Stimulated activated CD8-positive, alpha-beta memory T cell treated with anti-CD3 and anti-CD28 coated beads, Interleukin-7, amount 100 ng/mL, for 48 hours (primary cell): ENCODE measurements around the gene SYT7.

ENCODE experiments used
- DNase-seq, 2 donors: peaks; one replicate each; pipeline ENCODE4 v3.0.0-alpha.2; 2020; ENCODE audit warnings: low read depth in 1 of 2; ENCODE audit errors: extremely low read depth in 1 of 2

SYT7 gene

GRCh38 chr11:61555978-61556377 is 24.9 kb downstream of the SYT7 start:
- DNase-seq, result no peak

DNA sequence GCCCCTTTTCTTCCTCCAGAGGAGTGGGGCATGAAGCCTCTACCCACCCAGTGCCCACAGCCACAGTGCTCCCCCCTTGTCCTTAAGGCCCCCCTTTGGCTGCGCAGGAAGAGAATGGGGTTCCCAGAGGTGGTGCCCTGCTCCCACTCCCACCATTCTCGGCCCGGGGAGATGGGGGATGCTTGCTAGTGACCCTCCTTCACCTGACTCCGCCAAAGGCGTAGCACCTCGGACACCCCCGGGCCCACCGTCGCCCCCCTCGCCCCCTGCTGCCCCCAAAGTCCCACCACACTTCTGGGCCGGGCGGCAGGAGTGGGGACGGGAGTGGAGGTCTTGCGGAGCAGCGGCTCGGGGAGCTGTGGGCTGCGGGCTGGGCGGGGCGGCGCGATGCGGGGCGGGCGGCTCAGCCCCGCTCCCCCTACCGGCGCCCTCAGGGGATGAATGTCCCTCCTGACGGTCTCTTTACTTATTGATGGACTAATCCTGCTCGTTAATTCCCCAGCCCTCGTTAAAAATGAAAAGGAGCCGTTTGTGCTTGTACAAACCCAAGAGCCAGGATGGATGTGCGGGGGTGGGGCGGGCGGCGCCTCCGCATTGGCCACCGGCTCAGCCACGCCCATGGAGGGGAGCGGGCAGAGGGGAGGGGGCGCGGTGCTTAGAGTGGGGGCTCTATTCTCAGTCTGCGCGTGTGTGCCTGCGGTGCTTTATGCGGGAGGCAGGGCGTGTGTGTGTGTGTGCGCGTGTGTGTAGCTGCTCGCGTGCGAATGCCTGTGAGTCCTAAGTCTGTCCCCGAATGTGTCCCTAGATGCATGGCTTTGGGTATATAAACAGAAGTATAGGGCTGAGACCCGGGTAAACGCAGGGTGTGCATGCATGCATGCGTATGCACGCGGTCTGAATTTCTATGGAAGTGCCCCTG is 25.6 kb downstream of the SYT7 start:
- no peak for DNase-seq

GRCh38 chr11:61554172-61554988 is 26.5 kb downstream of the SYT7 start:
- no peak for DNase-seq

DNA sequence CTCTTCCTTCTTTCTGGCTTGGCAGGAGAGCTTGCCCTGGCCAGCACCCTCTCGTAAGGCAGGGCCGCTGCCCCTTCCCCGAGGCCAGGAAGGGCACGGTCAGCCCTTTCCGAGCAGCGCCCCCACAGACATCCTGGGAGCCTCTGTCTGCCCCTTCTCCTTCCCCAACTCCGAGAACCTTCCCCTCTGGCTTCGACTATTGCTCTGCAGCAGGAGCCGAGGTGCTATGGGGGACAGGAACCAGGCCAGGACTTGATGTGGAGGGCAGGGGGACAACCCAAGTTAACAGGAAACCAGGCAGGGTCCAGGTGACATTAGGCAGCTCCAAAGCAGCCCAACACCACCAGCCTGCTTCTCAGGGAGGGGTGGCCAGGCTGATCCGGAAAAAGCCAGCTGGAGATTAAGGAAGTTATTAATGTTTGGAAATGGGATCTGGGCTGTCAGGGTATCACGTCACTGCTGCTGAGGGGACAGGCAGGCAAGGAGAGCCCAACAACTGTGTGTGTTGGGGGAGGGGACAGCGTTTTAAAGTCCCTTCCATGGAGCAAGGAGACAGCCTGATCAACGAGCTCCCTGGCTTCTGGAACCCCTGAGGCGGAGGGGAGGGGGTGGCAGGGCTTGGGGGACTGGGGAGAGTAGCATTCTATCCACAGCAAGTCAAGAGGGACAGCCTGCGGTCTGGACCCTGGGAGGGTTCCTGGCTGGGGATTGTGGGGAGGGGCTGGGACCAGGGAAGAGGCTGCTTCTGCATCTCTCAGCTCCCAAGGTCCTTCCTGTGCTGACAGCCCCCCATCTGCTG is 27.3 kb downstream of the SYT7 start:
- no peak for DNase-seq

DNA sequence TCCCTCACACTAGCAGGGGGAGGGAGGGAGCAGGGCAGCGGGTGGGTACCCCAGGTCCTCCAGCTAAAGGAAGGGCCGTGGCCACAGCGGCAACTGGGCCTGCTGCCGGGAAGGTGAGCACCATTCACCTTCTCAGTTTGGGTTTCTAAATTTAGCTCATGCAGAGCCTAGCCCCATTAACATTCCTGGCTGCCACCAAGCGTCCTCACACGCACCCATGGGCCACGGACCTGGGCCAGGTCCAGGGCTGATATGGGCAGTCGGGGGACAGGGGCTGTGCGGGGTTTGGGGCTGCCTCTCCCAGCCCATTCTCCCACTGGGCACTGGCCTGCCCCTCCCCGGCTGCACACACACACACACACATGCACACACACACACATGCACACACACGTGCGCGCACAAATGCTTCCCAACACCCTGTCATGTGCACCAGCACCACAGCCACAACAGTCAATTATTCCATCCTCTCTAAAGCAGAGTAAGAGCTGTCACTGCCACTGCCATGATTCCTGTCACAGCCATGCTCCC is 28.7 kb downstream of the SYT7 start:
- DNase-seq, result no peak

GRCh38 chr11:61551634-61552033 is 29.2 kb downstream of the SYT7 start:
- DNase-seq, result no peak

DNA sequence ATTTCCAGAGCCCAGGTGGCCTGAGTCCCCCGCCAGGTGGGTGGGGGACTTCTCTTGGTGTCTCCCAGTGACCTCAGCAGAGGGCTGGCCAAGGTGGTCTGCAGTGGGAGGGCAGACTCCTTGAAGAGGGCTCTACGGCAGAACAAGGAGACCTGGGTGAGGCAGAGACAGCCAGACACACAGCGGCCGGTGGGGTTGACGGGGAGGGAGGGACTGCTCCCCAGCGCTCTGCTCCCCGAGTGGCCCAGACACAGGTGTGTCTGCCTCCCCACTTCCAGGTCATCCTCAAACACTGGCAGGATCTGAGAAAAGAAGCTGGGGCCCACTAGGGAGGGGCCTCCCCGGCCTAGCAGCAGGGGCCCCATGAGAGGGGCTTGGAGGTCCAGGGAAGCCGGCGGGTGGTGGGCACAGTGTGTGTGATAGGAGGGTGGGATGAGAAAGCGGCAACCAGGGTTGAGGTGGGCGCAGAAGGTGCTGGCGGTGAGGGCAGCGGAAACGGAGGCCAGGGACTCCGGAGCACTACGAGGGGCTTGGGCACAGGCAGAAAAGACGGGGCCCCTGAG is 30.1 kb downstream of the SYT7 start:
- DNase-seq, result no peak

DNA sequence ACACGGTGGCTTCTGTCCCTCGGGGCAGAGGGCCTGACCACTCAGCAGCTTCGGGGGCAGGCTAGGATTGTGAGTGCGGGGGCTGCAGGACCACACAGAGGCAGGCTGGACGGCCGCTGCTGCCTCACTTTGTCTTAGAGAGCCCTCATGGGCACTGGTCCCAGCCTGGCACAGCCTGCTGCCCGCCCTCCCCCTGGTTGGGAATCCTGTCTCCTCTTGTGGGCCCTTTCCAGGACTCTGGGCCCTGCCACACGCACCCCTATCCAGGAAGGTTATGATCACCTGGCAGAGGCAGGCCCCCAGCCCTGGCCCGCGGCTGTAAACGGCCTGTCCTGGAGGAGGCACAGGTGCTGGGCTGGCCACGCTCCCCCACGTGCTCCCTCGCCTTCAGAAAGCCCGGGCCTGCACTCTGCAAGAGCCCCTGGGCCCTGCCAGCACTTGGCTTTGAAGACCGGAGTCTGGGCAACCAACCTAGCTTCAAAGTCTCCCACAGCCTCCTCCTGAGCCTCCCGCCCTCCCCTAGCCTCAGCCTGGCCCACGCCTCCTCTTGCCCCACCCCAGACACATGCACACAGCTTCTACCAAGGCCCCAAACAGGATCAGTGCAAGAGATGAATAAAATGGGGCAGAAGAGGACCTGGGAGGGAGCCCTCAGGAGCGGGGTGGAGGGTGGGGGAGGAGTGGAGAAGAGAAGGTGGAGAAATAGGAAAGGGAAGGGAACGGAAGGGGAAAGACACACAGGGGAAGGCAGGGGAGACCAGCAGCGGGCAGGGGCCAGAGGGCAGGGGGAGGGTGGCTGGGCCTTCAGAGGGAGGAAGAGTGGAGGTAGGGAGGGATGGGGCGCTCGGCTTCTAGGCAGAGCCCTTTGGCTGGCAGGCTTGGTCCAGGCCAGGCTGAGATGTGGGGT is 31.0 kb downstream of the SYT7 start:
- DNase-seq, result no peak

DNA sequence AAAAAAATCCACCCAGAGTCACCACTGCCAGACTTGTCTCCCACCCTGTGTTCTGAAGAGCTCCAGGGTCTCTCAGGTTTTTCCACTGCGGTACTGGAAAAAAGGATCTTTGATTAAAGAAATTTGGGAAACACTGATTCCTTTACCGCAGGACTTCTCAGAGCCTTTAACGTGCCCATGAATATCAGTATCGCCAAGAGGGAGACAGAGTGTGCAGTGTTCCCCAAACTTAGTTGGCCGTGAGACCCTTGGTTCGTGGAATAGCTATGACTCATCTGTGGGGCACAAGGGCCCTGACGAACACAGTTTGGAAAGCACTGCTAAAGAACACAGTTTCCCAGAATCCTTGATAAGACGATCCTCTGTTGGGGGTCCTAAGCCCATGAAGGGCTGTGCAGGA is 31.7 kb downstream of the SYT7 start:
- no peak for DNase-seq

GRCh38 chr11:61547246-61547645 is 33.6 kb downstream of the SYT7 start:
- DNase-seq, result no peak

DNA sequence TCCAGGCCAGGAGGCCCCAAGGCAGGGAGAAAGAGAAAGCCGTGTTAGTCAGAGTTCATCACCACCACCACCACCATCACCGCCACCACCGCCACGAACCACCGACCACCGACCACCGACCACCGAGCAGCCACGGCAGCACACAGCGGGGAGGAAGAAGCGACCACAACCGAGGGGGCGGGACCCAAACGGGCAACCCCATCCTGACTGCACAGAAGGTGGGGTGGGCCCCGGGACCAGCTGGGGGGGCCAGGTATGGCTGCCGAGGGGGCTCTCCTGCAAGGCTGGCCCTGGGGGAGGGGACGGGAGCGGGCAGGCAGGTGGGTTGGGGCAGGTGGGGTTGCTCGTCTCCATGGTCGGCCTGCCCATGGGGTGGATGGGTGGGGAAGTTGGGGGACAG is 34.2 kb downstream of the SYT7 start:
- DNase-seq, result no peak

DNA sequence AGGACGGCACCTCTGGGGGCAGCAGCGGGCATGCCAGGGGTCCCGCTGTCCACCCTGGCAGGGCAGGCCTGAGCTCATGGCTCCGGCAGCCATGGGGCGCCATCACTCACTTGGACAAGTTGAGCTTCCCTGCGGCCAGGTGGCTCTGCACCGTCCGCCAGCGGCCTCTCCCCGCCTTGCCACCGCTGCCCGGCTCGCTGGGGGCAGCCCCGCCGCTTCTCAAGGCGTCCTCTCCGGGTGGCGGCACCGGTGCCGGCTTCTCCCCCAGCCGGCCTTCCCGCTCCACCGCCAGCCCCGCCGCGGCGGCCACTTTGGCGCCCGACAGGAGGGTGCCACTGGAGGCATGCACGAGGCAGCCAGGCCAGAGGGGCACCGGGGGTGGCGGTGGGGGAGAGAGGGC is 35.0 kb downstream of the SYT7 start:
- no peak for DNase-seq

DNA sequence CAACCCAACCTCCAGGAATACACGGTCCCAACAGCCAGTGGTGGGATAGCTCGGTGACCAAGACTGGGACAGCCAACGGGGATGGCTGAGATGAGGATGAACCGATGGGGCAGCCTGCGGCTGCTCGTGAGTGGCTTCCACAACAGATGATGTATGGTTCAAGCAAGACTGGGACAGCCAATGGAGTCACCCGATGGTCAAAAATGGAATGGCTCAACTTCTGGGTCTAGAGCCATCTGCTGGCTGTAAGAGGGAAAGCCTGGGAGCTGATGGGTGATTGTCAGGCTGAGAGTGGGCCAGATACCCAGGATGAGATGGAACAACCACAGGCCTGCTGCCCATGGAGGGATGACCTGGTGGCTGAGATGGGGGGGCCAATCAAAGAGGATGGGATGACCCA is 35.5 kb downstream of the SYT7 start:
- no peak for DNase-seq

DNA sequence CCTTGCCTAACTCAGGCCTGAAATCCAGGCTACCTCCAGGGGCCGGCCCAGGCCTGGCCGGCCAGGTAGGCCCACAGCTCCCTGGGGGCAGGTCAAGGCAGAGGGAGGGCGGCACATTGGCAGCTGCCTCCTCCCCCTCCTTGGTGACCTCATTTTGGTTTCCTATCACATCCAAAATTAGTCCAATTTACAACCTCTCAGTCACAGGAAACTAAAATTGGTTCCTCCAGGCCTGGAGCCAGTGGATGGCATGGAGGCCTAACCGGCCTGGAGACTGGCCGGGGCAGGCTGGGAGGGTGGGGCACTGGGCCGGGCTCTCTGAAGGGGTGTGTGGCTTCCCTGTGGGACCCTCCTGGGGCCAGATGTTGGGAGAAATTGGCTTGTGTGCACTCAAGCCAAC is 36.4 kb downstream of the SYT7 start:
- no peak for DNase-seq

DNA sequence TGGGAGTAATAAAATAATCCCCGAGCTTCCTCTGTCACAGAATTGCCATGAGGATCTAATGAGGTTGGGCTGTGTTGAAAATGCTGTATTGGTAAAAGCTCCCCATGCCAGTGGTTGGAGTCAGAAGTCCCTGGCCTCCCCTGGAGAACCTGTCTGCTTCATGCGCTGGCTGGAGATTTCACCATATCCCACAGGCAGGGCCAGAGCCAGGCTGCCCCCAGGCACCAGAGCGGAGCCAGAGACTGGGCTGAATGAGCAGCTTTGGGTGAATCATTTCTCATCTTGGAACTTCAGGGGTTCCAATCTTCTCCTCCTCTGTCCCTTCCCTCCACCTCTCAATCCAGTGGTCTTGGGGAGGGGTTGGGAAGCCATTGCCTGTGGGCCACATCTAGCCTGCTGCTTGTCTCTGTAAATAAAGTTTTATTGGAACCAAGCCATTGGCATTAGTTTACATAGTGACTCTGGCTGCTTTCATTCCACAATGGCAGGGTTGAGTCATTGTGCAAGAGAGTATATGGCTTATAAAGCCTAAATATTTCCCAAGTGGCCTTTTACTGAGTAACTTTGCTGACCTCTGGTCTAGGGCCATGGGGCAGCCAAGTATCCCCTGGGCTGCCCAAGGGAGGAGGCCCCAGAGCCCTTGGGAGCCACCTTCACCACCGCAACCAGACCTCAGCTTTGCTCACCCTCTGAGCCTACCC is 37.1 kb downstream of the SYT7 start:
- no peak for DNase-seq

DNA sequence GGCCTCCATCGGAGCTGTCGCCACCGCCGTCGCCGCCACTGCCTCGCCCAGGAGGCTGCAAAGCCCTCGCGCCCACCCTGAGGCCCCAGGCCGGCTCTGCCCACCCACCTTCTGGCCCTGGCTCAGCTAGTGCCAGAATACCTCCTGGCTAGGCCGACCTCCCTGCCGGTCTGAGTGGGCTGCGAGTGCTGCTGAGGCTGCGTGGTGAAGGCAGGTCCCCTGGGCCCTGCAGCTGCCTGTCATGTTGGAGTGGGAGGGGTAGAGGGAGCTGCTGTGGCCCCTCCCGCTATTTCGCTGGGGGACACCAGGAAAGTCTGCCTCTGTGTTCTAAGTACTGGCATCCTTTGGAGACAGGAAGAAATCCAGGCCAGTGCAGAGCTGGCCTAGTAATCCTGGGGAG is 38.2 kb downstream of the SYT7 start:
- DNase-seq, result no peak

DNA sequence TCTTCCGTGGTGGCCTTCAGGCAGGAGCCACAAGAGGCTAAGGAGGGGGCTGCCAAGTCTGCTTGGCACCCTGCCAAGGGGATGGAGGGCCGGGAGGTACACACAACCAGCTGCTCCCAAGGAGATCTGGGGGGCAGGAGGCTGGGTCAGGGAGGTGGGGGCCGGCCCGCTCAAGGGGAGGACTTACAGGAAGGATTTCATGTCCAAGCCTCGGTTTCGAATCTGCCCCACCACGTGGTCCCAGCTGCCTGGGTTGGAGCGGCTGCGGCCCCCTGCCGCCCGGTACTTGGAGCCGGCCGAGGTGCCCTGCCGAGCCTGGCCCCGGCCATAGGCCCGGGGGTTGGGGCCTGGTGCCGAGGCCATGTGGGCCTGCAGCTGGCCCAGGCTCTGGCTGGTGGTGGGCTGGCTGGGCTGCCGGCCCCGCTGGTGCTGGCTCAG is 38.8 kb downstream of the SYT7 start:
- DNase-seq, result no peak

DNA sequence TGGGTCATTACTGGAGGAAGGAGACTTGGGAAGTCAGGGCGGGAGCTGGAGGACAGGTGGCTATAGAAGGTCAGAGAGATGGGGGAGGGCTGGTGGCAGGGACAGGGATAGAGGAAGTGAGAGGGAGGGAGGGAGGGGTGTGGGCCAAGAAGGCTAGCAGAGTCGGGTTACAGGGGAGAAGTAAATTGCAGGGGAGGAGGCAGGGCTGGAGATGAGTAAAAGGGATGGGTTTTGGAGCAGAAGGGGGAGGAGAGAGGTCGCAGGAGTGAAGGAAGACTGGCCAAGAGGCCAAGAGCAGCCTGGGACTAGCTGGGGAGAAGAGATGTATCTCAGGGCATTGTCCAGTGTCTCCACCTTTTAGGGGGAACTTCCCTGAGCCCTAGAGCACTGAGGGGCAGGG is 39.3 kb downstream of the SYT7 start:
- no peak for DNase-seq

DNA sequence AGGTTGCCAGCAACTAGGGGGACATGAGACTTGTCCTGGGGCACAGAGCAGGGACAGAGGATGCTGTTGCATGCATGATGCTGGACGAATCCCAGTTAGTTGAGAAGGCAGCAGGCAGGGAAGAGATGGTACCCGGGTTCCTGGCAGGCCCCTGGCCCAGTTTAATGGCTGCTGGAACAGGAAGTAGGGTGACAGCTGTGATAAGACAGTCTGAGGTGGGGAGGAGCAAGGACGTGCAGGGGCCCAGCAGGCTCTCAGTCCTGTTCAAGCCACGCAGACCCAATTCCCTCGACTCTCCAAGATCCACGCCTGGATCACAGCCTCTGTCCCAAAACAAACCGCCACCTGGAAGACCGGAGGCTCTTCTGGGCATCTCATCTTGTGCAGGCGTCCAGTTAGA is 40.3 kb downstream of the SYT7 start:
- no peak for DNase-seq
